Activated effector memory CD4-positive, alpha-beta T cell treated with anti-CD3 and anti-CD28 coated beads, Interleukin-2, amount 50 U/mL, for 16 hours (primary cell): ENCODE measurements around the gene ERF.

Source experiments
- DNase-seq: peaks from one replicate; pipeline ENCODE4 v3.0.0-alpha.2; 2020

Gene ERF

GRCh38 chr19:42253245-42254088 lies 1.5 kb downstream of the ERF start:
- DNase-seq, result peak; percentile 88

- DNase-seq, result peak; percentile 67
Observed at GRCh38 chr19:42252365-42253244, 2.3 kb downstream of the ERF start.

GRCh38 chr19:42251572-42252358 lies 3.2 kb downstream of the ERF start:
- no peak for DNase-seq

- DNase-seq, result peak; percentile 66
Observed at GRCh38 chr19:42250666-42251531, 4.0 kb downstream of the ERF start.

GRCh38 chr19:42250183-42250665 lies 4.7 kb downstream of the ERF start:
- no peak for DNase-seq

- DNase-seq, result no peak
Observed at GRCh38 chr19:42249769-42250168, 5.2 kb downstream of the ERF start.

GRCh38 chr19:42249149-42249750 lies 5.7 kb downstream of the ERF start:
- no peak for DNase-seq

GRCh38 chr19:42248270-42249148 lies 6.4 kb downstream of the ERF start:
- DNase-seq, result no peak

- DNase-seq, result no peak
Observed at GRCh38 chr19:42247640-42248199, 7.2 kb downstream of the ERF start.

GRCh38 chr19:42246922-42247639 lies 7.8 kb downstream of the ERF start:
- no peak for DNase-seq

GRCh38 chr19:42246143-42246921 lies 8.6 kb downstream of the ERF start:
- DNase-seq, result no peak

- DNase-seq, result no peak
Observed at GRCh38 chr19:42245231-42245630, 9.7 kb downstream of the ERF start.

GRCh38 chr19:42244347-42245220 lies 10.3 kb downstream of the ERF start:
- DNase-seq, result peak; percentile 97

GRCh38 chr19:42242512-42243409 lies 12.2 kb downstream of the ERF start, which contains the start of gene GSK3A:
TSS of gene GSK3A (minus strand) at chr19:42242602. CDS start at chr19:42242465, 137 bp downstream.
- DNase-seq, result peak; percentile 99

- peak; percentile 79 for DNase-seq
Observed at GRCh38 chr19:42242069-42242511, 12.8 kb downstream of the ERF start.

- DNase-seq, result no peak
Observed at GRCh38 chr19:42241279-42241678, 13.6 kb downstream of the ERF start.
